GM19372 (cell line): Measurements from ENCODE around the gene KIF26A.

Source experiments
- ATAC-seq: cut with Tn5 transposase; IDR thresholded peaks from one replicate; pipeline ENCODE4 v1.9.1; 2021; ENCODE audit warnings: mild to moderate bottlenecking, low read depth, moderate library complexity; ENCODE audit not compliant: unreplicated experiment

The KIF26A gene

DNA sequence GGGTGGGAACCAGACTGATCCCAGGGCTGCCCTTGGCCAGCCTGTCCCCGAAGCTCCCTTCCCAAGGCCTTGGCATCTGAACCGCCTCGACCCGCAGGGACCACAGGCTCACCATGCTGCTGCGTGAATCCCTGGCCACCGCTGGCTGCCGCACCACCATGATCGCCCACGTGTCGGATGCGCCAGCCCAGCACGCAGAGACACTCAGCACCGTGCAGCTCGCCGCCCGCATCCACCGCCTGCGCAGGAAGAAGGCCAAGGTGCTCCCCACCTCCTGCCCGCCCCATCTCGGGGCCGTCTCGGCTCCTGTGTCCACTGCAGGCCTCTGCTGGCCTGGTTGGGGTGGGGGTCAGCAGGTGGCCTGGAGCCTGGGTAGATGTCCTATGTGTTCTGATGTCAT is 35.7 kb downstream of the KIF26A start:
- ATAC-seq = no peak

DNA sequence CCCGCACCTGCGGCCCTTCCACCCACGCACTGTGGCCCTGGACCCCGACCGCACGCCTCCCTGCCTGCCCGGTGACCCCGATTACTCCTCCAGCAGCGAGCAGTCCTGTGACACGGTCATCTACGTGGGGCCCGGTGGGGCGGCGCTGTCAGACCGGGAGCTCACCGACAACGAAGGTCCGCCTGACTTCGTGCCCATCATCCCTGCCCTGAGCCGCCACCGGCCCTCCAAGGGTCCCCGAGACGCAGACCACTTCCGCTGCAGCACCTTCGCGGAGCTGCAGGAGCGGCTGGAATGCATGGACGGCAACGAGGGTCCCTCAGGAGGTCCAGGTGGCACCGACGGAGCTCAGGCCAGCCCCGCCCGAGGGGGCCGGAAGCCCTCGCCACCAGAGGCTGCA is 36.7 kb downstream of the KIF26A start:
- no peak for ATAC-seq

DNA sequence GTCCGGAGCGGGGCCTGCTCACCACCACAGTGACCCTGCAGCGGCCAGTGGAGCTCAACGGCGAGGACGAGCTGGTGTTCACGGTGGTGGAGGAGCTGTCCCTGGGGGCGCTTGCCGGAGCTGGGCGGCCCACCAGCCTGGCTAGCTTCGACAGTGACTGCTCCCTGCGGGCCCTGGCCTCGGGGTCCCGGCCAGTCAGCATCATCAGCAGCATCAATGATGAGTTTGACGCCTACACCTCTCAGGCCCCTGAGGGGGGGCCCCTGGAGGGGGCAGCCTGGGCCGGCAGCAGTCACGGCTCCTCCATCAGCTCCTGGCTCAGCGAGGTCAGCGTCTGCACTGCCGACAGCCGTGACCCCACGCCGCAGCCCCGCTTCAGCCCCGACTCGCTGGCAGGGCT is 37.4 kb downstream of the KIF26A start:
- ATAC-seq = no peak

DNA sequence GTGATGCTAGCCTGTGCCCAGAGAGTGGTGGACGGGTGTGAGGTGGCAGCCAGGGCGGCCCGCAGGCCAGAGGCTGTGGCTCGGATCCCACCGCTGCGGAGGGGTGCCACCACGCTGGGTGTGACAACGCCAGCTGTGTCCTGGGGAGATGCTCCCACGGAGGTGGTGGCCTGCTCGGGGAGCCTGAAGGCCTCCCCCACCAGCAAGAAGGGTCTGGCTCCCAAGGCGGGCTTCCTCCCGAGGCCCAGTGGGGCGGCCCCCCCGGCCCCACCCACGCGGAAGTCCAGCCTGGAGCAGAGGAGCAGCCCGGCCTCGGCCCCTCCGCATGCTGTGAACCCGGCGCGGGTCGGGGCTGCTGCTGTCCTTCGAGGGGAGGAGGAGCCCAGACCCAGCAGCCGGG is 38.2 kb downstream of the KIF26A start:
- ATAC-seq = no peak

DNA sequence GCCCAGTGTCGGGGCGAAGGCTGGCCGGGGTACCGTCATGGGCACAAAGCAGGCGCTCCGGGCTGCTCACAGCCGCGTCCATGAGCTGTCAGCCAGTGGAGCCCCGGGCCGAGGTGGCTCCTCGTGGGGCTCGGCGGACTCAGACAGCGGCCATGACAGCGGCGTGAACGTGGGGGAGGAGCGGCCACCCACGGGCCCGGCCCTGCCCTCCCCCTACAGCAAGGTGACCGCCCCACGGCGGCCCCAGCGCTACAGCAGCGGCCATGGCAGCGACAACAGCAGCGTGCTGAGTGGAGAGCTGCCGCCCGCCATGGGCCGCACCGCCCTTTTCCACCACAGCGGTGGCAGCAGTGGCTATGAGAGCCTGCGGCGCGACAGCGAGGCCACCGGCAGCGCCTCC is 39.0 kb downstream of the KIF26A start:
- ATAC-seq = no peak

DNA sequence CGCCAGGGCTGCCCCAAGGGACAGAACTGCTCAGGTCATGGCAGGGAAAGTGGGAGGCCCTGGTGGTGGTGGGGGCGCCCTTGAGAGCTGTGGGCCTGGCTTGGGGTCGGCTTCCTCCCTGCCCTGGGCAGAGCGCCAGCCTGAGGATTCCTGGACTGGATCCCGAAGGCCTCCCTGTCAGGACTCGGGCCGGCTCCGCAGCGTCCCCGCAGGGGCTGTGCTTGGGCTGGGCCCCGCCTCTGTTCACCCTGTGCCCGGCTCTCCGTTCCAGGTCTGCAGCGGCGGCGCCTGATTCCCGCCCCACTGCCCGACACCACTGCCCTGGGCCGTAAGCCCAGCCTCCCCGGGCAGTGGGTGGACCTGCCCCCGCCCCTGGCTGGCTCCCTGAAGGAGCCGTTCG is 39.9 kb downstream of the KIF26A start:
- ATAC-seq = no peak

DNA sequence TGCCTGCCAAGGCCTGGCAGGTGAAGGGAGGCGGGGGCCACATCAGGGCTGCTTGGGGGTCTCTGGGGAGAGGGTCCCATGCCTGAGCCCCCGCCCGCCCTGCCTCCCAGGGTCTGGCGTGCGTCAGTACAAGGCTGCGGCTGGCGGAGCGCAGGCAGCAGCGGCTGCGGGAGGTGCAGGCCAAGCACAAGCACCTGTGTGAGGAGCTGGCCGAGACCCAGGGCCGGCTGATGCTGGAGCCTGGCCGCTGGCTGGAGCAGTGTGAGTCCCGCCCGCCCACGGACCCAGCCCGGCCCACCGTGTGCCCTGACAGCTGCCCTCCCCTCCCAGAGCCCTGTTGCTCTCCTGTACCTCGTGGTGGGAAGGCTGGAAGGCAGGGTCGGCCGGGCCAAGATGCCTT is 40.7 kb downstream of the KIF26A start:
- no peak for ATAC-seq

DNA sequence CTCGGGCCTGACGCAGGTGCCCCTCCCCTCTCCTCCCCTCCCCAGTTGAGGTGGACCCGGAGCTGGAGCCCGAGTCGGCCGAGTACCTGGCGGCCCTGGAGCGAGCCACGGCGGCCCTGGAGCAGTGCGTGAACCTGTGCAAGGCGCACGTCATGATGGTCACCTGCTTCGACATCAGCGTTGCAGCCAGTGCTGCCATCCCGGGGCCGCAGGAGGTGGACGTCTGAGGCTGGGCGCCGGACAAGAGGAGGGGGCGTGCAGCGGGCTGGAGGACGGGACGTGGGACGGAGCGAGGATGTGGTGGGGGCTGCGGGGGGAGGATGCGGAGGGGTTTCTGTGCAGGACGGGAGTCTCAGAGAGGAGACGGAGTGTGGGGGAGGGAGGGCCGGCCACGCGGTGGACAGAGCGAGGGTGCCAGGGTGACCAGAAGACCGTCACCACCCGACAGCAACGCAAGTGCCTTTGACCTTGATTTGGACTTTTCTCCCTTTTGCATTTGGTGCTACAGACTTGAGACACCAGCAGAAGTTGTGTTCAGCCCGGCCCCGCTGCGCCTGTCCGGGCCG is 41.3 kb downstream of the KIF26A start:
- ATAC-seq = no peak

DNA sequence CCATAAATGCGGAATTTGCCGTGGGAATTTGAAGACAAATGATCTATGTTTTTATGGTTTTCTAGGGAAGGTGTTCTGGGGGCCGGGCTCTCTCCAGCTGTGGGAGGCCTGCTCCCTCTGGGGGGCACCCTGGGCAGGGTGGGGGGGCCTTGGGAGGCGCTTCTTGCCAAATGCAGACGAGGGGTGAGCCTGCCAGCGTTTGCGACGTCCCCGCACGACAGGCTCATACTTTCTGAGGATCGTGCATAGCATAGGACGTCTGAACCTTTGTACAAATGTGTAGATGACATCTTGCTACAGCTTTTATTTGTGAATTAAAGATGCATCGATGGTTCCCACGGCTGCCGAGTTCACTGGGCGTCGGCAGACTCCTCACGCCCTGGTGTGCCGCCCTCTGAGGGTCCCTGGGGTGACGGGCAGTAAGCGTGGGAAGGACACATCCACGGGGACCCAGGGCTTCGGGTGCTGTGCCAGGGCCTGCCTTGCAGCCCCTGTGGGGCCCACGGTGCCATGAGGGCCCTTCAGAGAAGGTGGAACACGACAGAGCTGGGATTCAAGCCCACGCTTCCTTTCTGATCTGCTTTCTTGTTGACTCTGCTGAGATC is 42.3 kb downstream of the KIF26A start:
- no peak for ATAC-seq

DNA sequence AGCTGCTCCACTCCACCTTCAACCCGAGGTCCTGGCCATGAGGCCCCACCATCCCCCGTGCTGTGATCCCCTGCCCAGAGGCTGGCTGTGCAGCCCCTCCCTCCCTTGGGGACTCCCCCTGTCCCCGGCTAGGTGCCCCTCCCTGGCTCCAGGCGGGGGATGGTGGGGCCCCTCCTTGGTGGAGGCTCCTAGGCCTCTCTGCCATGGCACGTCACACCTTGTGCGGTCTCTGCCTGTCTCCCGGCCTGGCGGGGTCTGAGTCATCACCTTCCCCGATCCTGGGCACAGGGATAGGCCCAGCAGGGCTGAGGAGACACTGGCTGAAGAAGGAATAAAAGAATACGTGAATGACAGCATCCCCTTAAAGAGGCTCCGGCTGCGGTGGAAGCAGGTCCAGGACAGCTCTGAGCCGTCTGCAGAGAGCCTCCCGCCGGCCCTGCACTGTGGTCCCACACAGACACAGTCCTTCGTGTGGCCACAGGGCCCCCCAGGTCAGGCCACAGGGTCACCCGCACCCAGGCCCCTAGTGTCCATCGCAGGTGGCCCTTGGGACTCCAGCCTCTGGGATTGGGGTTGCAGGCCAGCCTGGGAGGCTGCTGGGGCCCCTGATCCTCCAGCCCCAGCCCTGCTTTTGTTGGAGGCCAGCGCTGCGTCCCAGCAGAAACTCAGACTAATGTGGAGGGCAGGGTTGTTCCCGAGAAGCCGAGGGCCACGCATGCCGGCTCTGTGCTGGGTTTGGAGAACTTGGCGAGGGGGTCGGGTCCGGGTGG is 43.6 kb downstream of the KIF26A start:
- no peak for ATAC-seq

DNA sequence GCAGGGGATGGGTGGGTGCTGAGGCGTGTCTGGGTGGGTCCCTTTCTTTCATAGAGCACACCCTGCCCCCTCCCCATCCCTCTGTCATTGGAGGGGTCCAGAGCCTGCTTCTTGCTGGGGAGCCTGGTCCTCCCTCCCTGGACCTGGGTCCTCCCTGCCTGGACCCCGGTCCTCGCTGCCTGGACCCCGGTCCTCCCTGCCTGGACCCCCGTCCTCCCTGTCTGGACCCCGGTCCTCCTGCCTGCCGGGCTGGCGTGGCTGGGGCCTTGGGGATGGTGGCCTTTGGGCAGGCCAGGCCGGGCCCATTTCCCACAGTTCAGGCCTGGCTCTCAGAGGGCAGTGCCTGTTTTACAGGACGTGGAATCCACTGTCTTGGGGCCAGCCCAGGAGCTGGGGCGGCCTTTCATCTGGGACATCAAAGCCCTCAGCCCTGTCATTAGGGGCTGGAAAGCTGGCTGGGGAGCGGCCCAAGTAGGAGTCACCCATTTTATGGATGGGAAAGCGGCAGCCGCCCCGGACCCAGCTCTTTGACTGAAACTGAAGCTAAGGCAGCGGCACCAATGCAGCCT is 44.6 kb downstream of the KIF26A start:
- no peak for ATAC-seq

DNA sequence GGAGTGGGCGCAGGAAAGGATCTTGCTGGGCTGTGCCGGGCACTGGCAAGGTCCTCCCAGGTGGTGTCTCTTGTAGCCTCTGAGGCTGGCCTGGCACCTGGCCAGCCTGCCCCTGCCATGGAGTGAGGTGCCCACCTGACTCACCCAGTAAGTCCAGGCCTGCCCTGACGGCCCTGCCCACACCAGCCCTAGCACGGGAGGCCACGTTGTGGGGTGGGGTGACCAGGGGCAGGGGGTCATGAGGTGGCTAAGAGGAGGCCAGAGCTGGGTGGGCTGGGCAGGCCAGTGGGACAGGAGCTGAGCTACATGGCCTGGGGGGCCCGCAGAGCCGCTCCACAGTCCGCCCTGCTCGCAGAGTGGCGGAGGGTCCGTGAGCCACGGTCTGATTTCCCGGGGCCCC is 45.4 kb downstream of the KIF26A start:
- ATAC-seq = no peak

DNA sequence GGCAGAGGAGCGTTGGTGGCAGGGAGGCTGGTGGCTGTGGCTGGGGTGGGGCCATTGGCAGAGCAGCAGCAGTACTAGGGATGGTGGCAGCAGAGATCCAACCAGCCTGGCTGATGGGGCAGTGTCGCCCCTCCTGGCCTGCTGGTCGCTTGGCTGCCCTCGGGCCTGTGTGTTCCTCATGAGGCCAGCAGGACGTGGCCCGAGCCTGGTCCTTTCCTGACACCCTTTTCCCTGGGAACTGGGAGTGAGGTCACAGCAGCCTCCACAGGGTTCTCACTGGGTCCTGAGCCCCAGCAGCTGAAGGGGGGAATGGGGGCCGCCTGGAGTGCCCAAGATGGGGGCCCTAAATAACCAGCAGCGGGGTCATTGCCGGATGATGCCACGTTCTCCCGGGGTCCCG is 46.1 kb downstream of the KIF26A start:
- no peak for ATAC-seq

DNA sequence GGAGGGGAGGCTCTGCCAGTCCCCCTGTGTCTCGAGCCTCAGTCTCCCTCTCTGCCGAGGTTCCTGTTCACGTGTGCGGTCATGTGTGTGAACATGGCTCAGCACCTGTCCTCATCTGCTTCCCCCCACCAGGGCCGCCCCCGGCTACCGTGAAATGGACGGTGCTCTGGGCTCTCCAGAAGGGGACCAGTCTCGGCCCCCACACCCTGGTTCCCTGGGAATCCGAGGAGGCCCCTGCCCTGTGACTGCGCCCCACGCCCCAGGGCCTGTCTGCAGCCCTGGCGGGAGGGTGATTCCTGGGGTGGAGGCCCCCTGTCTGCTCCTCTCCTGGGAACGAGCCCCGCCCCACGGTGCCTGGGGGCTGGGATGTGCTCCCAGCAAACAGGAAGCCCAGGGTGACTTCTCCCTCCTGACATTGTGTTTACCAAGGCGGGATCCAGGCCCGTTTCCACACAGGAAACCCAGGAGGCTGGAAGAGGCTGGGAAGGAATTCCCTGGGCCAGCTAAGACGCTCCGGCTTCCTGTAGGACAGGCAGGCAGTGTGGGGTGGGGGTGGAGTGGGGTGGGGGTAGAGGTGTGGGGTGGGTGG is 46.6 kb downstream of the KIF26A start:
- ATAC-seq = no peak

DNA sequence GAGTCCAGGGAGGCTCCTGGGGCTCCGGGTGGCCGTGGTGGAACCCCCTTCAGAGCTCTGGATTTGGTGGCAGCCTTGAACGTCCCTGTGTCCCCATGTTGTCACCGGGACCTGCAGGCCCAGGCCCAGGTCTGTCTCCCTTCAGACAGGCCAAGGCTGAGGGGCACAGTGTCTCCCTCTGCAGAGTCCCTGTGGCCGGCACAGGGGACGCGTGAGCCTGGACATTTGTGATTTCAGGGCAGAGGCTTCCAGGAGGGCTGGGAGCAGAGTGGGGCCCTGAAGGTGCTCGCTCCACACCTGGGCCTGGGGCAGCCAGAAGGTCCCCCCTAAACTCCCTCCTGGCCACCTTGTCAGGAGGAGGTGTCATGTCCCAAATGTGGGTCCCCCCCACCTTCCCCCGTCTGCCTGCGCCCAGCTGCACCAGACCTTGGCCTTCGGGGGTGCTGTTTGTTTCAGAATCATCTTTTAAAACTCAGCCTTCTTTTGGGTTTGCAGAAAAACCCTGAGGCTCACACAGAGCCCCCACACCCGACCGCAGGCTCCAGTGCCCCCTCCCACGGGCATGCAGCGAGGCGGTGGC is 47.6 kb downstream of the KIF26A start:
- ATAC-seq = no peak

DNA sequence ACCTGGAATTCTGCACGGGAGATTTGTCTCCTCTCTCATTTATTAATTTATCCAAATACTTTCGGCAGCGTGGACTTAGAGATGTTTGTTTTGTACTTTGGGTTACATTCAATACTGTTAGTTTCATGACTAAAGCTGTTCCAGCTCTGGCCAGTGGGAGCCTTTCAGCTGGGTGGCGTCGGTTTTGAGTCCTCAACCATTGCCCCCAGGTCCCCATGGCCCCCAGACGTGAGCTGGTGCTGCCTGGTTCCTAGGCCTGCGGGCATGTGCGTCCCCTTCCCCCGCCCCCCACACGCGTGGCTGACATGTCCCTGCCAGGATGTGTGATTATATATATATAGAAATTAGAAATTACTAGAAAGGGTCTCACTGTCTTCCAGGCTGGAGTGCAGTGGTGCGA is 48.2 kb downstream of the KIF26A start:
- no peak for ATAC-seq

DNA sequence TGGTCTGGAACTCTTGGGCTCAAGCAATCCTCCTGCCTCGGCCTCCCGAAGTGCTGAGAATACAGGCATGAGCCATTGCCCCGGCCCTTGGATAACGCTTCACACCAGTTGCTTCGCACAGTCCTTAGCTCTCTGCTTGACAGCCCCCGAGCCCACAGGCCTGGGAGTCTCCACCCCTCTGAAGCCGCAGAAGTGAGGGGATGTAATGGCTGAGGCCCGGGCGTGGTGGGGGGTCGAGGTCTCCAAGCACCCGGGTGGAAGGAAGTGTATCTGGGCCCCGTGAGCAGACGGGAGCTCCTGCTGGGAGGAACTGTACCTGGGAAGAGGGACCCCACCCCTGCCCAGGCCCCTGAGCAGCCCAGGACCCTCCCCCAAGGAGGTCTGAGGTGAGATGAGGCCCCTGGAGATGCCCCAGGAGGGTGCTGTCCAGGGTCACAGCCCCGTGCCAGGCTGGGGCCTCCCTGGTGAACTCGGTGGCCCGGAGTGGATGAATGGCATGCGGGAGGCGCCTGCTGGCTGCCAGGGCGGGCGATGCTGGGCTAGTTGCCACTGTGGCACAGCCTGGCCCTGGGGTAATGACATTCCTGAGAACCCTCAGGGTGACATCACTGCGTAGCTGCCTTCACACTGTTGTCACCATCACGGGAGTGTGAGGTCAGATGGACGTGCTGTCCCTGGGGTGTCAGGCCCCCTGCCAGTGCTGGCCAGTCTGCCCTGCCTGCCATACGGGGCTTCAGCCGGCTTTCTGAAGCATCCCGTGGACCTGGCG is 48.9 kb downstream of the KIF26A start:
- ATAC-seq = no peak

DNA sequence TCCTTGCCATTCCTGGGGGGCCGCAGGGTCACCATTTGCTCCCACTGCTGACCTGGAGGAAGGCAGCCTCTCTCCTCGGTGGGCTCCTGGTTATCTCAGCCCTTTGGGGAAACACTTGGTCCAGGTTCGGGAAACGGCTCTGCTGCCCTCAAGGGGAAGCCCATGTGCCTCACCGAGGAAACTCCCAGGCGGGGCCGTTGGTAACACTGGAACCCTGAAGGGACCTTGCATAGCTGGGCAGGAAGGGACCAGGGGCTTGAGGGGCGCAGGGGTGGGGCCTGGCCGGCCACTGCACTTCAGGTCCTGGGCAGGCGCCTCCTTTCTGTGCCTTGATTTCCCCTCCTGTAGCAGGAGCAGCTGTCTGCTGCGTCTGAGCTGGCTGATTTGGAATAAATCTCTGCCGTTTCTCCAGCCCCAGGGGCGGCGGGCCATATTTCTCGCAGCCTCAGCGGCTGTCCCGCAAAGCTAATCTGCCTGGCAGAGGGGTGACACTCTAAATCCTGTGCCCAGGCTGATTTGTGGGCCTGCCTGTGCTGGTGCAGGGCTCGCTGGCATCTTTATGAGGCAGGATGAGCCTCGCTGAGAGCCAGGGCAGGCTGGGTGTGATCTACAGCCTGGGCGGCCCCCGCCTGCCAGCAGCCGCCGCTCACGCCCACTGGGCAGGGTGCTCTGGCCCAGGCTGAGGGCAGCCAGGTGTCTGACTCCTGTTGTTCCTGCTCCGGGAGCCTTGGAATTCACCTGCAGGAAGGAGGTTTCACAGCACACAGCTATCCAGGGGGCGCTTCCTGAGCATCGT is 49.7 kb downstream of the KIF26A start:
- ATAC-seq = no peak

DNA sequence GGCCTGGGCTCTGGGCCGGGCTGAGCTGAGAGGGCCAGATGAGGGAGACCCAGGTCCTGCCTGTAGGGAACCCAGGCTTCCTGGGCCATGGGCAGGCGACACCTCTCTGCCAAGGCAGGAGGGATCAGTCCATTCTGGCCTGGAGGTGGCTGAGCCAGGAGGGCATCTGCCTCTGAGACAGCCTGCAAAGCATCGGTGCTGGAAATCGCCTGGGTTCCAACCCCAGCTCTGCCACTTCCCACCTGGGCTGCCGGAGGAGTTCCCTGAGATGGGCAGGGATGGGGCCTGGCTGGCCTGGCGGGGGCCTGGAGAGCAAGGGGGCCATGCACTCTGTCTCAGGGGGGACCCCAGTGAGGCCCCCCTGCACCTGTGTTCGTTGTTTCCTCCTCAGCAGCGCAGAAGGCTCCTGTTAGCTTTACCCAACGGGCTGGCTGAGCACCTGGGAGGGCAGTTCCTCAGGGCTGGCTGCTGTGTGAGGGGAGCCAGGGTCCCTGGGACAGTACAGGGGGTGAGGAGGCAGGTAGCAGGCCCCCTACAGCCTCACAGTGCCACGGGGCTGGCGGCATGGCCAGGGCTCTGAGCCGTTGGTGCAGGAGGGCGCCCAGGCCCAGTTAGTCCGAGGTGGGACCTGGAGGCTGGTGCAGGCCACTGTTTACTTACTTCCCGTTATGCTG is 50.5 kb downstream of the KIF26A start:
- no peak for ATAC-seq
